IPS DF 6.9 (cell line): ENCODE data around the gene TMEM151A.
A peak's percentile ranks its signal among the peaks of the same experiment; 100 is the strongest.

Experiments used
- DNase-seq: peaks from one replicate; pipeline ENCODE4 v3.0.0-alpha.2; 2013; ENCODE audit warnings: low read depth, low spot score
- H3K27ac ChIP-seq: one replicate; pipeline ENCODE4 v1.5.1; 2013; ENCODE audit warnings: low read length, control low read depth
- H3K27me3 ChIP-seq: 2 replicates; pipeline ENCODE4 v1.6.1; 2013; ENCODE audit warnings: mild to moderate bottlenecking, low read length; ENCODE audit not compliant: control insufficient read depth, insufficient read depth
- H3K36me3 ChIP-seq: 2 replicates; pipeline ENCODE4 v1.6.1; 2013; ENCODE audit warnings: low read length; ENCODE audit not compliant: control insufficient read depth, insufficient read depth
- H3K4me1 ChIP-seq: 2 replicates; pipeline ENCODE4 v1.6.1; 2013; ENCODE audit warnings: low read length; ENCODE audit not compliant: control insufficient read depth, insufficient read depth
- H3K4me3 ChIP-seq: 2 replicates; pipeline ENCODE4 v1.5.1; 2013; ENCODE audit warnings: mild to moderate bottlenecking, low read length
- H3K9me3 ChIP-seq: 2 replicates; pipeline ENCODE4 v1.6.1; 2013; ENCODE audit warnings: low read length, inconsistent platforms; ENCODE audit not compliant: control insufficient read depth, insufficient read depth
- WGBS: extraction: QIAGEN DNeasy Blood & Tissue Kit; methylation state at CpG from one replicate; pipeline ENCODE4 v1.1.7; 2013; ENCODE audit warnings: mixed read lengths, missing lambda C conversion rate; ENCODE audit not compliant: insufficient read length, insufficient coverage; 5-methylcytosine and 5-hydroxymethylcytosine counted together

TMEM151A gene

DNA sequence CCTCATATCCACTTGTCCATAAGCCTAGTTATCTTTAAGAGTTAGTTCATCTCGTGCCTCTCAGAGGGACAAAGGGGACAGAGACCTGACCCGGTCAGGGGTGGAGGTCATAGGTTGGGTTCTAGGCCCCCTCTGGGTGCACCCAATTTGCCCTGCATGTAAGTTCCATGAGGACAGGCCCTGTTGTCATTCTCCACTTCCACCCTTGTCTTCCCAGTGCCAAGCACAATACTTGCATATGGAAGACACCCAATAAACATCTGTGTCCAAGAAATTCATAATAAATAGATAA lies 1.4 kb upstream of the TMEM151A start:
- H3K27me3 ChIP-seq: peaks cover 3% of the 10 kb centered on the region; the same call in 1 of the 2 replicates

DNA sequence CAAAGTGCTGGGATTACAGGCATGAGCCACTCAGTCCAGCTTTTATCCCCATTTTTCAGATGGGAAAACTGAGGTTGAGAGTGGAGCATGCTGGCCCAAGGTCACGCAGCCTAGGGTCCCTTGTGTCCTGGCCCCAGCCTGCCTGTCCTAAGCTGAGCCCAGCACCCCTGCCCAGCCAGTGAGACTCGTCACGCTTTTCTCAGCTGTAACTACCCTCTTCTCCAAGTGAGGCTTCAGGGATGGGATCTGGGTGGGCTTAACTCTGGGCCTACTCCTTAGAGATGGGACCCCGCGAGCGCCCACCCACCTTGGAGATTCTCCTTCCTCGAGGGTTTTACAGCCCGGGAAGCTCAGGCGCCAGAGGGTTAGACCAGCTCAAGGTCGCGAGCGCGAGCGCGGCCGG lies 390 bp upstream of the TMEM151A start:
- Histone ChIP-seq H3K27ac (no peak overlapping the region), H3K36me3 (no peaks in the 10 kb centered on the region), H3K27me3 (peaks cover 3% of the 10 kb centered on the region; the same call in 1 of the 2 replicates), H3K4me1 (peaks cover 3% of the 10 kb centered on the region; the same call in 1 of the 2 replicates), H3K9me3 (no peaks in the 10 kb centered on the region), H3K4me3 (peak overlapping the region; percentile 66; the same call in 1 of the 2 replicates)
- DNase-seq: no peak
- no CpG with 5 or more reads among the region's 16 CpGs for WGBS

More for the DNA sequence above, 1.4 kb upstream of the TMEM151A start:
- Histone ChIP-seq H3K36me3 (0 out of 2 replicates have a peak, but pooled peaks cover 1% of the 10 kb centered on the region), H3K4me1 (peaks cover 3% of the 10 kb centered on the region; the same call in 1 of the 2 replicates), H3K4me3 (no peak overlapping the region), H3K27ac (no peak overlapping the region), H3K9me3 (no peaks in the 10 kb centered on the region)
- DNase-seq: no peak
- no CpG with 5 or more reads among the region's 2 CpGs for whole genome bisulfite sequencing

DNA sequence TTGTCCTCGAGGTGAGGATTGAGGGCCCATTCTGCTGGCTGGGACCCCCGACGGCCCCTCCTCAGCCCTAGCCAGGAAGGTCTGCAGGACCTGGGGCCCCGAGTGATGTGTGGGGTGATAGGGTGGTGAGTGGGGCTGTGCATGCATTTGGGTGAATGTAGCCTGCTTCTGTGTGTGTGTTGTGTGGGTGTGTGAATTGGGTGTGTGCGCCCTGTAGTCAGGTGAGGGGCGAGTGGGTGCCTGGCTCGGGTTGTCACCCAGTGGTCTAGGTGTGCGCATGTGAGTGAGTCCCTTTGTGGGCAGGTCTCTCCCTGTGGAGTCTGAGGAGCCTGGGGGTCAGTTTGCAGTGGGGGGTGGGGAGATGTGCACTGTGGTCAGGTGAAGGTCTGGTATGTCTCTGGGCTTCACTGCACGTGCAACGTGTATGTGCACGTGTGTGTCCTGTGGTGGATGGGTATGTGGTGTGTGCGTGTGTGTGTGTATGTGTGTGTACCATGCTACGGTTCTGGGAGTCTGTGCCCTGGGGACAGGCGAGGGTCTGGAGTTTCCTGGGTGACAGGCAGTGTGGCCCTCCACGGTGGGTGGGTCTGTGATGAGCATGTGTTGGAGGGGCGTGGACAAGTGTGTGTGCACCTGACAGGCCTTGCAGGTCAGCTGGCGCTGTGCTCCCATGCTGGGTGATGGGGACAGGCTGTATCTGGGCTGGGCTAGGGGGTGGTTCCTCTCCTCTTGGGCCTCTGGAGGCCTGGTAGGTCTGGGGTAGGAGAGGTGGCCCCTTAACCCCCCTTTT lies 1.0 kb downstream of the TMEM151A start:
- Histone ChIP-seq H3K4me3 (no peak overlapping the region), H3K27ac (no peak overlapping the region), H3K9me3 (no peaks in the 10 kb centered on the region), H3K4me1 (peaks cover 5% of the 10 kb centered on the region), H3K27me3 (peaks cover 3% of the 10 kb centered on the region; the same call in 1 of the 2 replicates), H3K36me3 (no peaks in the 10 kb centered on the region)
- DNase-seq: no peak
- WGBS: no CpG with 5 or more reads among the region's 17 CpGs

DNA sequence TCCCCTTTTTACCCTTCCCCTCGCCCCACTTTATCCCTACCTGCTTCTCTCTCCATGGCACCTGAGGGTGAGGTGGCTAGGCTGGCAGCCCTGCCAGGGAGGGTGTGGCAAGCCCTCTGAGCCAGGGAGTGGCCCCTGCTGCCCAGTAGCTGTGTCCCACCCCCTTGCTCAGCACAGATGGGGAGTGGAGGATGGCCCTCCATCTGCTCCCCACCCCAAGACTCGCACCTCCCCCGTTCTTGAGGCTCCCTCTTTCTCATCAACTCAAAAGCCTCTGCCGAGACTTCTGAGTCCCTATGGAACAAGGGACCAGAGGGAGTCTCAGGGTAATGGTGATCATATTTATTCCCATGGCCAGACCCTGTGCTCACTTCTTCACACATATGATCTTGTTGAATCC lies 1.7 kb downstream of the TMEM151A start:
- Histone ChIP-seq H3K9me3 (no peaks in the 10 kb centered on the region), H3K27ac (no peak overlapping the region), H3K36me3 (no peaks in the 10 kb centered on the region), H3K27me3 (peaks cover 3% of the 10 kb centered on the region; the same call in 1 of the 2 replicates), H3K4me3 (no peak overlapping the region), H3K4me1 (peaks cover 5% of the 10 kb centered on the region)
- DNase-seq: no peak
- WGBS: no CpG with 5 or more reads among the region's 4 CpGs

DNA sequence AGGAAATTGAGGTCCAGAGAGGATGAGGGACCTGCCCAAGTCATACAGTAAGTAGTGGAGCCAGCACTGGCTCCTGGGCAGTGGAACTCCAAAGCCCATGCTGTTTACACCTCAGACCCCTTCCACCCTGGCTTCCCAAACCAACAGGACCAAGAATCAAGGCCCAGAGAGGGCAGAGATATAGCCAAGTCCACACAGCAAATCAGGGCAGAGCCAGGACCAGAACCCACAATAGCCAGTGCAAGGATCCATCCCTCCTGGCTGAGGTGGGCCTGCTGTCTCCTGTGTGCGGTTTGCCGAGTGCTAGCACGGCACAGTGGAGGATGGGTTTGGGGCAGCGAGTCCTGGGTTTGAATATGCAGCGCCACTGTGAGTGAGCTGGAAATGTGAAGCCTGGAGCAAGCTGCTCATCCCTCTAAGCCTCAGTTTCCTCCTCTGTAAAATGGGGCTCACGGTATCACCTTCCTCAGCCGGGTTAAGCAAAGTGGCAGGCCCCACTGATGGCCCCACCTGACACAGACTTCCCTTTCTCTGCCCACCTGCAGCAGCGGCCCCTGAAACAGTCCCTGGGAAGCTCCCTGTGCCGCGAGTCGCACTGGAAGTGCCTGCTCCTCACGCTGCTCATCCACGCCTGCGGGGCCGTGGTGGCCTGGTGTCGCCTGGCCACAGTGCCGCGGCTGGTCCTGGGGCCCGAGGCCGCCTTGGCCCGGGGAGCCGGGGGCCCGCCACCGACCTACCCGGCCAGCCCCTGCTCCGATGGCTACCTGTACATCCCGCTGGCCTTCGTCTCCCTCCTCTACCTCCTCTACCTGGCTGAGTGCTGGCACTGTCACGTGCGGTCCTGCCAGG lies 2.3 kb downstream of the TMEM151A start:
- peaks cover 3% of the 10 kb centered on the region; the same call in 1 of the 2 replicates for H3K27me3 ChIP-seq
- WGBS: no CpG with 5 or more reads among the region's 30 CpGs

DNA sequence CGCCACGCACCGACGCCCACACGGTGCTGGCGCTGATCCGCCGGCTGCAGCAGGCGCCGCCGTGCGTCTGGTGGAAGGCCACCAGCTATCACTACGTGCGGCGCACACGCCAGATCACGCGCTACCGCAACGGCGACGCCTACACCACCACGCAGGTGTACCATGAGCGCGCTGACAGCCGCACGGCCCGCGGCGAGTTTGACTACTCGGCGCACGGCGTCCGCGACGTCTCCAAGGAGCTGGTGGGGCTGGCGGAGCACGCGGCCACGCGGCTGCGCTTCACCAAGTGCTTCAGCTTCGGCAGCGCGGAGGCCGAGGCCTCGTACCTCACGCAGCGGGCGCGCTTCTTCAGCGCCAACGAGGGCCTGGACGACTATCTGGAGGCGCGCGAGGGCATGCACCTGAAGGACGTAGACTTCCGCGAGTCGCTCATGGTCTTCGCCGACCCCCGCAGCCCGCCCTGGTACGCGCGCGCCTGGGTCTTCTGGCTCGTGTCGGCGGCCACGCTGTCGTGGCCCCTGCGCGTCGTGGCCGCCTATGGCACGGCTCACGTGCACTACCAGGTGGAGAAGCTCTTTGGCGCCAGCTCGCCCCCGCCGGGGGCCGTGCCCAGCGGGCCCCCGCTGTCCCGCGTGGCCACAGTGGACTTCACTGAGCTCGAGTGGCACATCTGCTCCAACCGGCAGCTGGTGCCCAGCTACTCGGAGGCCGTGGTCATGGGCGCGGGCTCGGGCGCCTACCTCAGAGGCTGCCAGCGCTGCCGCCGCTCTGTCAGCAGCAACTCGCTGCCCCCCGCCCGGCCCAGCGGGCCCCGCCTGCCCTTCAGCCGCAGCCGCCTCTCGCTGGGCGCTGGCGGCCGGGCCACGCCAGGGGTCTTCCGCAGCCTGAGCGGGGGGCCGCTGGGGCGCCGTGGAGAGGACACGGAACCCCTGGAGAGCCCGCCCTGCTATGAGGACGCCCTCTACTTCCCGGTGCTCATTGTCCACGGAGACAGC lies 3.2 kb downstream of the TMEM151A start:
- peaks cover 3% of the 10 kb centered on the region; the same call in 1 of the 2 replicates for H3K27me3 ChIP-seq
- WGBS: no CpG with 5 or more reads among the region's 123 CpGs

More for the DNA sequence above, 2.3 kb downstream of the TMEM151A start:
- no peak overlapping the region for H3K27ac ChIP-seq
- no peaks in the 10 kb centered on the region for H3K36me3 ChIP-seq
- DNase-seq: no peak
- no peak overlapping the region for H3K4me3 ChIP-seq
- peaks cover 5% of the 10 kb centered on the region for H3K4me1 ChIP-seq
- H3K9me3 ChIP-seq: no peaks in the 10 kb centered on the region

DNA sequence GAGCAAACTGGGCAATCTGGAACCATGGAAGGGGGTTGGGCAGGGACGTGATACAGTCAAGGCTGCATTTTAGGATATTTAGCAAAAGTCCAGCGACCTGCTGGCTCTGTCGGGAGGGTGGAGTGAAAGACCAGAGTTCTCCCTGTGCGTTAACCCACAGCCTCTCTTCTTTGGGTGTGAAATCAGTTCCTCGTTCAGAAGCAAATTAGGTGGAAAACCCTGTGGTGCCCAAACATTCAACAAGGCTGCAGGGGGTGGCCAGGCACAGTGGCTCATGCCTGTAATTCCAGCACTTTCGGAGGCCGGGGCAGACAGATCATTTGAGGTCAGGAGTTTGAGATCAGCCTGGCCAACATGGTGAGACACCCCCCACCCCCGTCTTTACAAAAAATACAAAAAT lies 5.9 kb downstream of the TMEM151A start:
- Histone ChIP-seq H3K4me3 (no peak overlapping the region), H3K27ac (no peak overlapping the region), H3K9me3 (no peaks in the 10 kb centered on the region), H3K4me1 (peaks cover 2% of the 10 kb centered on the region; the same call in 1 of the 2 replicates), H3K27me3 (no peaks in the 10 kb centered on the region), H3K36me3 (no peaks in the 10 kb centered on the region)
- no CpG with 5 or more reads among the region's 8 CpGs for WGBS
- no peak for DNase-seq

More for the DNA sequence above, 3.2 kb downstream of the TMEM151A start:
- Histone ChIP-seq H3K36me3 (no peaks in the 10 kb centered on the region), H3K9me3 (no peaks in the 10 kb centered on the region), H3K4me1 (peaks cover 4% of the 10 kb centered on the region), H3K4me3 (no peak overlapping the region), H3K27ac (no peak overlapping the region)
- DNase-seq: no peak

DNA sequence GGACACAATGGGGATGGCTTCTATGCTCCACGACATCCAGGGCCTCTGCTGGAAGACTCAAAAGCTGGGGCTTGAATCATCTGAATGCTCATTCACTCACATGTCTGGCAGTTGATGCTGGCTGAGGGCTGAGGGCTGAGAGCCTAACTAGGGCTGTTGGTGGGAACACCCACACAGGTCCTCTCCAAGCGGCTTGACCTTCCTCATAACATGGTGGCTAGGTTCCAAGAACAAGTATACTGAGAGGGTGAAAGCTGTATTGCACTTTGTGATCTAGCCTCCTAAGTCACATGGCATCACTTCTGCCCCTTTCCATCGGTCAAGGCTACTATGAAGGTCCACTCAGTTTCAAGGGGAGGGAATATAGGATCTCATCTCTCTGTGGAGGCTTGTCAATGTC lies 7.5 kb downstream of the TMEM151A start:
- Histone ChIP-seq H3K9me3 (no peaks in the 10 kb centered on the region), H3K27me3 (no peaks in the 10 kb centered on the region), H3K4me3 (no peak overlapping the region), H3K4me1 (peaks cover 2% of the 10 kb centered on the region; the same call in 1 of the 2 replicates), H3K36me3 (no peaks in the 10 kb centered on the region), H3K27ac (no peak overlapping the region)
- no CpG with 5 or more reads among the region's 3 CpGs for WGBS
- no peak for DNase-seq

DNA sequence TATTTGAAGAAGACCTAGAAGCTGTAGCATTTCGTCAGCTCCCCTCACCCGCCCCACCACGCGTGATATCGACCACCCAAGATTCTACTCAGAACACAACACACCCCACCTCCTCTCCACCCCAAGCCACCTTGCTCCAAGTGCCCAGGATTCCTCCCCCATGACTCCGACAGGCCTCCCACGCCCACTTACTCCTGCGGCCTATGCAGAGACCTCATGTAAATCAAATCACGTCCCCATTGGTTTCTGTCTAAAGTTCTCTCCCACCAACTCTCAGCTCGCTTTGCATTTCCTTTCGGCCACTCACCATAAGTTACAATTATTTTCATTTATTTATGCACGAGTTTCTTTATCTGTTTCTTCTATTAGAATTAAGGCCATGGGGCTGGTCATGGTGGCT lies 11.0 kb downstream of the TMEM151A start:
- Histone ChIP-seq H3K4me1 (0 out of 2 replicates have a peak, but pooled peaks cover under 1% of the 10 kb centered on the region), H3K27me3 (no peaks in the 10 kb centered on the region), H3K36me3 (no peaks in the 10 kb centered on the region), H3K27ac (no peak overlapping the region), H3K9me3 (no peaks in the 10 kb centered on the region), H3K4me3 (no peak overlapping the region)
- no peak for DNase-seq
- WGBS: no CpG with 5 or more reads among the region's 12 CpGs
